ENCODE measurements around the gene WNT2. TPM values are rescaled to one million over a fixed set of nuclear protein-coding genes. Genes with fewer than 3 reads are reported as not detected.

The WNT2 gene
- total RNA-seq, 1 donor: under 0.01 TPM

DNA sequence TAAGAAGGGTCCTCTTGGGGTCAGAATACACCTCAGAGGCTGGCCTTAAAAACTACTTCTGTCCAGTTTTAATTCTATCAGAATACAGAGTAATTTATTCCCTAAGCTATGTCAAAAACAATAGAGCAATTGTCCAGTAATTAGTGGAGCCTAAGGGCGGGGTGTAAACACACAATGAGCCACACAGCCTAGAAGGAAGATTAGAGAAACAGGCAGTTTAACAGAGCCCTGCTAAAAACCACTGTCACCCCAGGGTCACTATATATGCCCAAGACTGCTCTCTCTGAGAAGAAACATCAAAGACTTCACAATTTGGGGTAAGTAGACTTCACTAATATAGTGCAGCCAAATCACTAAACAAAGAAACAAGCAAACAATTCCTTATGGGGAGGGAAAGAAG lies 27.2 kb upstream of the WNT2 start:
- H3K27ac ChIP-seq (ENCODE audit: low read depth, low read length): no peak overlapping the region
- H3K4me3 ChIP-seq (ENCODE audit: insufficient read depth, low read length): no peak overlapping the region
- DNase-seq (ENCODE audit: insufficient read length, low spot score, missing footprints): no peak
- no peaks in the 10 kb centered on the region for H4K20me1 ChIP-seq (ENCODE audit: insufficient read depth, low read length)
- H3K9me3 ChIP-seq (ENCODE audit: low read depth, low read length): no peaks in the 10 kb centered on the region
- no peak overlapping the region for H3K4me2 ChIP-seq (ENCODE audit: insufficient read depth, low read length)
- H3K79me2 ChIP-seq (ENCODE audit: insufficient read depth, low read length): no peaks in the 10 kb centered on the region
- no peaks in the 10 kb centered on the region for H3K4me1 ChIP-seq (ENCODE audit: insufficient read depth, low read length)
- TF ChIP-seq, protein P1, sequence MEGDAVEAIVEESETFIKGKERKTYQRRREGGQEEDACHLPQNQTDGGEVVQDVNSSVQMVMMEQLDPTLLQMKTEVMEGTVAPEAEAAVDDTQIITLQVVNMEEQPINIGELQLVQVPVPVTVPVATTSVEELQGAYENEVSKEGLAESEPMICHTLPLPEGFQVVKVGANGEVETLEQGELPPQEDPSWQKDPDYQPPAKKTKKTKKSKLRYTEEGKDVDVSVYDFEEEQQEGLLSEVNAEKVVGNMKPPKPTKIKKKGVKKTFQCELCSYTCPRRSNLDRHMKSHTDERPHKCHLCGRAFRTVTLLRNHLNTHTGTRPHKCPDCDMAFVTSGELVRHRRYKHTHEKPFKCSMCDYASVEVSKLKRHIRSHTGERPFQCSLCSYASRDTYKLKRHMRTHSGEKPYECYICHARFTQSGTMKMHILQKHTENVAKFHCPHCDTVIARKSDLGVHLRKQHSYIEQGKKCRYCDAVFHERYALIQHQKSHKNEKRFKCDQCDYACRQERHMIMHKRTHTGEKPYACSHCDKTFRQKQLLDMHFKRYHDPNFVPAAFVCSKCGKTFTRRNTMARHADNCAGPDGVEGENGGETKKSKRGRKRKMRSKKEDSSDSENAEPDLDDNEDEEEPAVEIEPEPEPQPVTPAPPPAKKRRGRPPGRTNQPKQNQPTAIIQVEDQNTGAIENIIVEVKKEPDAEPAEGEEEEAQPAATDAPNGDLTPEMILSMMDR (IDR thresholded peaks at IDR 0.05; ENCODE audit: extremely low read depth, low read depth, low read length): no peak
- H2AFZ ChIP-seq (ENCODE audit: low read length): no peak overlapping the region
- H3K27me3 ChIP-seq (ENCODE audit: insufficient read depth, low read length): peaks cover 18% of the 10 kb centered on the region
- no peaks in the 10 kb centered on the region for H3K36me3 ChIP-seq (ENCODE audit: insufficient read depth, low read length)

DNA sequence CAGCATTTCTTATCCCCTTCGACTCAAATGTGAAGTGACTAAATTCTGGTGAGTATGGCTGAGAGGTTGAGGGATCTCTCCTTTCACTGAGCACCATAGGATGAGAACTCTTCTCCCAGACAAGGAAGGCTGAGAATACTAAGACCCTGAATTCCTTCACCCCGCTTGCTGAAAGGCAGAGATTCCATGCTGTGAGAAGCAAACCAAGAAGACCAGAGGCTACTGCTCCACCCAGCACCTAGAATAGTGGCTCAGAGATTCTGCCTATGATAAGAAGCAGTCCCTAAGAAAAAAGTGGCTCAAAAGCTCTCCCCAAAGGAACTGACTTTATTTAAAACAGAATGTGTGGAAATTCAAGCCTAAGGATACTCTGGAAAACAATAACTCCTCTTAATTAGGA lies 26.7 kb upstream of the WNT2 start:
- Histone ChIP-seq H3K9me3 (ENCODE audit: low read depth, low read length) (no peaks in the 10 kb centered on the region), H3K27ac (ENCODE audit: low read depth, low read length) (no peak overlapping the region), H3K4me2 (ENCODE audit: insufficient read depth, low read length) (no peak overlapping the region), H3K4me3 (ENCODE audit: insufficient read depth, low read length) (no peak overlapping the region), H3K36me3 (ENCODE audit: insufficient read depth, low read length) (no peaks in the 10 kb centered on the region), H3K4me1 (ENCODE audit: insufficient read depth, low read length) (no peaks in the 10 kb centered on the region), H4K20me1 (ENCODE audit: insufficient read depth, low read length) (no peaks in the 10 kb centered on the region), H3K79me2 (ENCODE audit: insufficient read depth, low read length) (no peaks in the 10 kb centered on the region), H2AFZ (ENCODE audit: low read length) (no peak overlapping the region), H3K27me3 (ENCODE audit: insufficient read depth, low read length) (peaks cover 15% of the 10 kb centered on the region)
- DNase-seq (ENCODE audit: insufficient read length, low spot score, missing footprints): no peak
- TF ChIP-seq, protein P1 (IDR thresholded peaks at IDR 0.05; ENCODE audit: extremely low read depth, low read depth, low read length): no peak

DNA sequence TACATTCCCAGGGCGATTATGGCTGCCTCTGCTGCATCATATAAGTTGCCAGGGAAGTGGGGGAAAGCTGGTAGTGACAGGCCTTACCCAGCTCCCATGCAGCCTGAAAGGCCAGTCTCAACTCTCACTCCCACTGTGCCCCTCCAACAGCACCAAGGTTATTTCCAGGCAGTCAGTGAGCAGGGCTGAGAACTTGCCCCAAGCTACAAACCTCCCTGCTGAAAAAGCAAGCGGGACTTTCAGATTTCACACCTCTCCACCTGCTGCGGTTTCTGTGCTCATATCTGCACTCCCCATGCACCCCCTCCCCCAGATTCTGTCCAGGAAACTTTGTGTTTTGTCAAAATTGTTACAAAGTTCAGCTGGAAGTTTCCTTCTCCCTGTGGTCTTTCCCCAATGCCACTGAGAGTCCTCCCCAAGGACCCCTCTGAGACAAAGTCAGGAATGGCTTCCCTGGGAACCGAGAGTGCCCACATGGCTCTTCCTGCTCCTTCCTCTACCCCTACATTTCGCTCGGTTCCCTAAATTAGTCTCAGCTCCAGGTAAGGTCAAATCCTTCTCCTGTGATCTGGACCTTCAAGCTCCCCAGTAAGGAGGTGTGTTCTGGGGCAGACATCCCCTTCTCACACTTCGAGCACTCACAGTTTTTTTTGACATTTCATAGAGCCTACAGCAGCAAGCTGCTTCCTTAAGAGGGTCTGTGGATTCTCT lies 25.3 kb upstream of the WNT2 start:
- Histone ChIP-seq H4K20me1 (ENCODE audit: insufficient read depth, low read length) (no peaks in the 10 kb centered on the region), H3K4me3 (ENCODE audit: insufficient read depth, low read length) (no peak overlapping the region), H3K9me3 (ENCODE audit: low read depth, low read length) (no peaks in the 10 kb centered on the region), H3K4me1 (ENCODE audit: insufficient read depth, low read length) (no peaks in the 10 kb centered on the region), H3K4me2 (ENCODE audit: insufficient read depth, low read length) (no peak overlapping the region), H2AFZ (ENCODE audit: low read length) (no peak overlapping the region), H3K79me2 (ENCODE audit: insufficient read depth, low read length) (no peaks in the 10 kb centered on the region), H3K36me3 (ENCODE audit: insufficient read depth, low read length) (no peaks in the 10 kb centered on the region), H3K27ac (ENCODE audit: low read depth, low read length) (no peak overlapping the region), H3K27me3 (ENCODE audit: insufficient read depth, low read length) (peaks cover 15% of the 10 kb centered on the region)
- TF ChIP-seq, protein P1 (IDR thresholded peaks at IDR 0.05; ENCODE audit: extremely low read depth, low read depth, low read length): no peak
- DNase-seq (ENCODE audit: insufficient read length, low spot score, missing footprints): no peak

DNA sequence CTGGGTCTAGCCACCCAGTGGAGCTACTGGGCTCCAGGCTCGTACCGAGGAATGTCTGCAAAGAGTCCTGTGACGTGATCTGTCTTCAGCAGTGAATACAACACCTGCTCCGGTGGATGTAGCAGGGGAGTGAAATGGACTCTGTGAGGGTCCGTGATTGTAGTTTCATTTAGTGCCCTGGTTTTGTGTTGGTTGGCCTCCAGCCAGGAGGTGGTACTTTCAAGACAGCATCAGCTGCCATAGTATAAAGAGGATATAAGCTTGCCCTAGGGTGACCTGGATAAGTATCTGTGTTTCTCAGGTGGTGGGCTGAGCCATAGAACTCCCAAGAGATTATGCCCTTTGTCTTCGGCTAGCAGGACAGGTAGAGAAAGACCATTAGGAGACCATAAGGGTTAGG lies 24.6 kb upstream of the WNT2 start:
- Histone ChIP-seq H3K27me3 (ENCODE audit: insufficient read depth, low read length) (peaks cover 15% of the 10 kb centered on the region), H3K36me3 (ENCODE audit: insufficient read depth, low read length) (no peaks in the 10 kb centered on the region), H3K27ac (ENCODE audit: low read depth, low read length) (no peak overlapping the region), H3K9me3 (ENCODE audit: low read depth, low read length) (no peaks in the 10 kb centered on the region), H3K79me2 (ENCODE audit: insufficient read depth, low read length) (no peaks in the 10 kb centered on the region), H4K20me1 (ENCODE audit: insufficient read depth, low read length) (no peaks in the 10 kb centered on the region), H3K4me3 (ENCODE audit: insufficient read depth, low read length) (no peak overlapping the region), H2AFZ (ENCODE audit: low read length) (no peak overlapping the region), H3K4me1 (ENCODE audit: insufficient read depth, low read length) (no peaks in the 10 kb centered on the region), H3K4me2 (ENCODE audit: insufficient read depth, low read length) (no peak overlapping the region)
- TF ChIP-seq, protein P1 (IDR thresholded peaks at IDR 0.05; ENCODE audit: extremely low read depth, low read depth, low read length): no peak
- DNase-seq (ENCODE audit: insufficient read length, low spot score, missing footprints): no peak
